IPS-NIHi7 (cell line): ENCODE results near the gene PLA2G4D.

Experiments
- DNase-seq: peaks from one replicate; pipeline ENCODE4 v3.0.0; 2012; ENCODE audit warnings: mixed read lengths; ENCODE audit errors: extremely low spot score

Gene PLA2G4D

GRCh38 chr15:42073418-42073817 lies 20.9 kb downstream of the PLA2G4D start:
- DNase-seq, result no peak

GRCh38 chr15:42072141-42072685 lies 22.1 kb downstream of the PLA2G4D start:
- DNase-seq, result no peak

DNA sequence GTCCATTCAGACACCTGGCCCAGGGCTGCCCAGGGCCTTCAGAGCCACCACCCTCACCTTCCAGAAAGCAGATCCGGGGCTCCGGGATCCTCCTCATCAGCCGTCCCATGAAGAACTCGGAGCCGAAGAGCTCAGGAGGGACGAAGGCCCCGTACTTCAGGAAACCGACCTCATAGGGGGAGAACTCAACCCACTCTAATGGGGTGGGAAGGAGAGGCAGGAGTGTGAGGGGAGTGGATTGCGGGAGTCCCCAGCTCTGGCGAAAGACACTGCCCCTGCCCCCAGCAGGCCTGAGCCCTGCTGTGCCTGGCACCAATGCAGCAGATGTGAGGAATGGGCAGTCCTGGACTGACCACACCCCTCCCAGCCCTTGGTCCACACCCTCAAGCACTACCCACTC lies 22.6 kb downstream of the PLA2G4D start:
- no peak for DNase-seq

DNA sequence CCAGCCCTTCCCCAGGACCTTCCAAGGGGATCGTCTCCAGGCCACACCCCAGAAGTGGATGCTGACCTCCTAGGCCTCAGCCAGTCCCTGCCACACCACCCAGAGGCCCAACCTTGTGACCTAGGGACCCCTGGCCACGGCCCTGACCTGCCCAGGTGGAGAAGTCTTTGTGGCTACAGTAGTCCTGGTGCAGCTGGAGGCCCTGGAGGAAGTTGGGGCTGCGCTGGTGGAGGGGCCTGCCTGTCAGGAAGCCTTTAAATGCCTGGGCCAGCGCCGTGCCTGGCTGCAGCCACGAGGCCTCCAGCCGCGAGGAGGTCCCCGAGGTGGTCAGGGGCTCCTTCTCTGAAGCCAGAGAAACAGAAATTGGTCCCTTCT lies 23.4 kb downstream of the PLA2G4D start:
- DNase-seq, result no peak

DNA sequence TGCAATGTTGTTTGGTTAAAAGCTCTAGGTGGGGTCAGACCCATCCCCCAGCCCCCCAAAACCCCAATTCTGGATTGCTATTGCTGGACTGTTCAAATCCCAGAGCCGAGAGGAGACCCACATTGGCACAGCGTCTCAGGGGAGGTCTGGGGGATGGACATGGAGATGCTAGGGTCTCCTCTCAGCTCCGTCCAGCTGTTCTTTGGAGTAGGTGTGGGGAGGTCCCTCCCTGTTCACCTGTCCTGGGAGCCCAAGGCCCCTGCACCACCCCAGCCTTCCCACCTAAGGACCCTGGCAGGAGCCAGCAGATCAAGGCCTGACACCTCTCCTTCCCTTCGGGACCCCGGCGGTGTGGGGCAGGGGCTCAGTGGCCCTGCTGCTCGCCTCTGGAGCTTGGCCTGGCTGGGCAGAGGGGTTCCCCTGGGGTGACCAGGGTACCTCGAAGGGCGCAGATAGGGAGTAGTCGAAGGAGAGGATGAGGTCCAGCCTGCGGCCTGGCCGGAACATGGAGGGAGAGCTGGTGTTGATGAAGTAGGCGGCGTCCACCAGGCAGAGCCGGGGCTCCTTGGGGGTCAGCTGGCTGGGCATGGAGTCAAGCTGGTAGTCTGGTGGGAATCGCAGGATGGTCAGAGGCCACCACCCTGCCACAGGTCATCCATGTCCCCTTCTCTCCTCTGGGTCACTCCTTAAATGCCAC lies 23.9 kb downstream of the PLA2G4D start:
- DNase-seq, result no peak

DNA sequence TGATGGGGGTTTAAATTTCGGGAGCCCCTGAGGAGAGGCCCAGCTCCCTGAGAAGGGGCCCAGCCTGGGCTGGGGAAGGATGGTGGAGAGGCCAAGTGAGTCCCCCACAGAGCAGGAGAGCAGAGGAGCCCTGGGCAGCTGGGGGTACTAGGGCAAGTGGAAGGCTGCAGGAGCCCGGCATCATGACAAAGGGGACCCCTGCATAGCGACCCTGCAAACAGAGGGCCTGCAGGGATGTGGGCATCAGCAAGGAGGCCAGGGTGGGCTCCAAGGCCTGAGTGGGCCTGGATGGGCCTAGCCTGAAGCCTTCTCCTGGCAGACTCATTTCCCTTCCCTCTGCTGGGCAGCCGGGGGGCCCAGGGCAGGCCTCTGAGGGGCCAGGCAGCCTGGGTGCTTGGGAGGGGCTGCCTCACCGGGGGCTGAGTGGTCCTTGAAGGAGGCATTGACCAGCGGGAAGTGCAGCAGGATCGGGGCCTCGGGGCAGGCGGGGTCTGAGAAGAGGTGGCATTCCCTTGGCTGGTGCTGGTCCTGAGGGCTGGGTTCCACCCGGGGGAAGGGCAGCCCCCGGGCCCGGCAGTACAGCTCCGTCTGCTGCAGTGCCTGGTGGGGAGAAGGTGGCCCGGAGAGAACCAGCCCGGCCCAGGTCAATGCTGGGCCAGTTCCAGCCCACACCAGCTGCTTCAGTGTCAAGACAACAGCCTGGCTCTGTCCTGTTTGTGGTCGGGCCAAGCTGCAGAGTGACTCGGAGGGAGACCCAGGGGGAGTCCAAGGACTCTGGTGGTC lies 24.7 kb downstream of the PLA2G4D start:
- no peak for DNase-seq

GRCh38 chr15:42069025-42069424 lies 25.3 kb downstream of the PLA2G4D start:
- peak; percentile 41 for DNase-seq

DNA sequence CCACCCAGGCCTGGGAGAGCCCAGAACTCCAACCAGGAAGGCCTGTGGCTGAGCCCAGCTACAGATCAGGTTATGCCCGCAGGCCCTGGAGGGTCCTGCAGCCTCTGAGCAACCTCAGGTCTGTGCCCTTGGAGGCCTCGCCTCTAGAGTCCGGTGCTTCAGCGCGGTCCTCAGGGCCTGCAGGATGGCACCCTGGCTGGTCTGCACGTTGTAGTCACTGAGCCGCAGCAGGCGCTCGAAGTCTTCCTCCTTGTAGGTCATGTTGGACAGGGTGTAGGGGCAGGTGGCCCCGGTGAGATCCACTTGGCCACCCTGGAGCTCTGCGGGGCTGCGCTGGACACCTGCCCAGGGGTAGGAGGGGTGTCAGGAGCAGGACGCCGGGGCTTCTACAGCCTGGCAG lies 25.8 kb downstream of the PLA2G4D start:
- DNase-seq, result no peak

DNA sequence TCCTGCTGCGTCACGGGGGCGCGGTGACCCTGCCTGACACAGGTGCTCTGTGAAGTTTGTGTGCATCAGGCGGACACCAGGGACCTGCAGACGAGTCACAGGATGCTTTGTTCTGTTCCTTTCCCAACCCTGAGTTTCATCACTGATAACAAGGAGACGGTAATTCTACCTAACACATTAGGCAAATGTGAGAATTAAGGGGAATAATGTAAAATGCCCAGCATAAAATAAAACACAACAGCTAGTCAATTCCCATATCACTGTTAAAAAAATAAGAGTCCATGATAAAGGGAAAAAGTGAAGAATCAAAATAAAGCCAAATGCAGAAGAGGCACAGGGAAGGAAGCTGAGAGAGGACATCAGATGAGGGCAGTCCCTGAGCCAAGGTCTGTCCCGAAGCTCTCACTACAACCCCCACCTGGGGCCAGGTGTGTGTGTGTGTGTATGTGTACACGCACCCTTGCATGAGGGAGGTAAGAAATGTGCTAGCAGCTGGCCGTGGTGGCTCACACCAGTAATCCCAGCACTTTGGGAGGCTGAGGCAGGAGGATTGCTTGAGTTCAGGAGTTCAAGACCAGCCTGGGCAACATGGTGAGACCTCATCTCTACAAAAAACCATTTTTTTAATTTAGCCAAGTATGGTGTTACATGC lies 27.5 kb downstream of the PLA2G4D start:
- no peak for DNase-seq

DNA sequence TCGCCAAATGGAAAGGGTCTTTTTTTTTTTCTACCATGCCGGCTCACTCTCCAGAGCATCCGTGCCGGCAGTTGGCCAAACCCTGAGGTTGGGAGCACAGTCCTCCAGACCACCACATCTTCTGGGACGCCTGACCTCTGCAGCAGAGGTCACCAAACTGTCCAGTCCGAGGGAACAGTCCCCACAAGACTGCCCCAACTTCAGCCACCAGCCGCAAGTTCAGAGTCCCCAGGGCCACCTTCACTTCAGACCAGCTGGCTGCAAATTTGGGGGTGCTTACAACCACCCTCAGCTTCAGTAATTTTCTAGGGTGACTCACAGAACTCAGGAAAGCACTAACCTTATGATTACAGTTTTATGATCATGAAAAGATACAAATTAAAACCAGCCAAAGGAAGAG lies 28.9 kb downstream of the PLA2G4D start:
- no peak for DNase-seq

DNA sequence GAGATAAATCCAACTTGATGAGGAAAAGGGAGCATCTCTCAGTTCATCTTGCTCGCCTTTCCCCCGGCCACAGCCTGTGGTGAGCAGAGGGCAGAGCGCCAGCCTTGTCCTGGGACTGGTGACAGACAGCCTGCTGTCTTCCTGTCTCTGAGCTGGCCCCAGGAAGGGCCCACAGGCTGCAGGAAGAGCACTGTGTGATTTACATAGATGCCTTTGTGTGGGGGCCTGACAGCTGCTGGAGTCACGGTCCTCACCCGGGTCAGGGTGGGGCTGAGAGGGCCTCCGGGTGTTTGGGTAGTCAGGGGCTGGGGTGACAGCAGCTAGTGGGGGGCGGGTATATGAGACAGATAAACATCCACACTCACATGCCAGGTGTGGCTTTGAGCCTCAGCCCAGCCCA lies 29.3 kb downstream of the PLA2G4D start:
- DNase-seq, result no peak

DNA sequence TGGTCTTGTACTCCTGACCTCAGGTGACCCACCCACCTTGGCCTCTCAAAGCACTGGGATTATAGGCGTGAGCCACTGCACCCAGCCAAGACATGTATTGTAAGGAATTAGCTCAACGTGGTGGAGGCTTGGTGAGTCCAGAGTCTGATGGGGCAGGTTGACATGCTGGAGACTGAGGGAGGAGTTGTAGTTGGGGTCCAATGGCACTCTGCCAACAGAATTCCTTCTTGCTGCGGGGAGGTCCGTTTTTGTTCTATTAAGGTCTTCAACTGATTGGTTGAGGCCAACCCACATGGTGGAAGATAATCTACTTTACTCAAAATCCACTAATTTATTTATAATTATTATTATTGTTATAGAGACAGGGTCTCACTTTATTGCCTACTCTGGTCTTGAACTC lies 30.1 kb downstream of the PLA2G4D start:
- no peak for DNase-seq

DNA sequence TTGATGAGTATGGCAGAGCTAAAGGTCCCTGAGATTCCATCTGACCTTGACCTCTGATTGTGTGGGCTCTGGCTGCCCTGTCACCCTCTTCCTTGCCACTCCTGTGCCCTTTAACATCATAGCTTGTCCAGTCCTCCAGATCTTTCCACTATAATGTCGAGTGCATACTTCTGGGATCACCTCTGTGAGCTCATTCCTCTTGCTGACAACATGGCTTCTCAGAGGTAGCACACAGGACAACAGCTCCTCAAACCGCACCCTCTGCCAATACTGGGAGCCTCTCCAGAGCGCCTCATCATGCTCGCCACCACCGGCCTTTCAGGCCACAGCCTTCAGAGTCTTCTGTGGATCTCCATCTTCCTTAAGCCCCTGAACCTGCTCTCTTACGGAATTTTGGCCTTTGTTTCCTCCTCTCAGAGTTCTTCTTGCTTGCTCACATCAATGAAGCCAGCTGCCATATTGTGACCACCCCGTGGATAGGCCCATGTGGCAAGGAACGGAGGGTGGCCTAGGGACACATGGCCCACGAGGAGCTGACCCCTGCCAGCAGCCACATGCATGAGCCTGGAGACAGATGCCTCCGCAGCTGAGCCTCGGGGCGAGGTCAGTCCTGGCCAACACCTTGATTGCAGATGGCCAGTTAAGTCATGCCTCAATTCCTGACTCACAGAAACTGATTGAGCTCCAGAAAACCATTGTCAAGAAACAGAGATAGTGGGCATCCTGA lies 31.1 kb downstream of the PLA2G4D start:
- DNase-seq, result no peak

DNA sequence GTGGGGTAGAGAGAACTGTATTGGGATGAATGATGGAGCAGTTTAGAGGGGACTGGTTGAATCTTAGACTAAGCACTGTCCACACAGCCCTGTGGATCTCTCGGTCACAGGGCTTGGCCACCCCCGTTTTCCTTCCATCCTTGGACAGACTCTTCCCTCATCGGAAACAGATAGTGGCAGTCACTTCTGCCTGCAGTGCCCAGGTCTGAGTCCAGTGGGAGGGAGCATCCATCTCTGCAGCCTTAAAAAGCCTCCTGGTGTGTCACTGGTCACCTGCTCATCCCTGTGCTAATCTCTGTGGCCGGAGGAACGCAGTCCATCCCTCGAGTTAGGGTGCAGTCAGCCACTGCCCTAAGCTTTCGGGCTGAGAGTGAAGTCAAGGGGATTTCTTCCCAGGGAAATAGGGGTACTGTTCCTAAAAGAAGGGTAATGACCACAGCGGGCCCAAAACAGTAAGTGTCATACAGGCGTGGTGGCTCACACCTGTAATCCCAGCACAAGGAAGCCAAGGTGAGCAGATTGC lies 32.0 kb downstream of the PLA2G4D start:
- DNase-seq, result no peak

DNA sequence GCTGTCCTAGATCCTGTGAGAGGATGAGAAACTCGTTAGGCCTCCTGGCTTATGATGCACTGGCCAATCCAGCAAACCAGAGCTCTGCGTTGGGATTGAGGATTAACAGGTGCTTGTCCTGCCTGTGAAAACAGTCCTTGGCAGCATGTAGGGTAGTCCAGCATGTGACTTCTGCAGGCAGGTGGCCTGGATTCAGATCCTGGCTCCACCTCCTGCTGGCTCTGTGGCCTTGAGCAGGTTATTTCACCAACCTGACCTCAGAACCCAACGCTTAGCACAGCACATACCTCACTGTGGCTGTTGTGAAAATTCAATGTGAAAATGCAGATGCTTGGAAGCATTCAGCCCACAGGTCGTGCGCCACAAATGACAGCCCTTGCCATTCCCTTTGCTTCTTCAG lies 33.6 kb downstream of the PLA2G4D start:
- DNase-seq, result no peak

- DNase-seq, result no peak
Measured at GRCh38 chr15:42060477-42060763, 33.9 kb downstream of the PLA2G4D start.

DNA sequence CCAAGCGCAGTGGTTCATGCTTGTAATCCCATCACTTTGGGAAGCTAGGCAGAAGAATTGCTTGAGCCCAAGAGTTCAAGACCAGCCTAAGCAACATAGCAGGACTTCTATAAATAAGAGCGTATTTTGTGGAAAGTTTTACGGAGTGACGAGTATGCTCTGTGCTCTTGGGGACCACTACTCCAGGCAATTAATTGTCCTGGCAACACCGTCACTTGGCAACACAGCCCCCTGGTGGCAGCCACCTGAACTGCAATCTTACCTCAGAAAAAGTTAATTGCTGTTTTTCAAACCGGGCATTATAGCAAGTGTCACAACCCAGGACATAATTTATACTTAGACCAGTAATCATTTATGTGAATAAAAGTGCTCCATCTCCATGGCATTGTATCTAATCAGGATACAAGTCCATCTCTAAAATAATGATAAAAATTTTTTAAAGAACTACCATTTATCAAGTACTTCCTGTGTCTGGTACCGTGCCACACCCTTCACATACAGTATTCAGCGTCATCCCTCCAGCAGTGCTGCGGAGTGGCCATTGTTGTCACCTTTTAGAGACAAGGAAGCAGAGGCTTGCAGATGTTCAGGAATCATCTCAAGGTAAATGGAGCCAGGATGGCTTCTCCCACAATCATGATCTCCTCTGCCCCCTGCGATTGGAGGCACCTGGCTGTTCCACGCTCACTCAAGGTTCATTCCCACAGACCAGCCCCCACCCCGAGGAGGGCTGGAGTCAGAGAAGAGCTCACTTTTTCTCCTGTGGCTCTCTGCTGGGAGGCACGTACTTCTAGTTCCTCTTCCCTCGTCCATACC lies 34.5 kb downstream of the PLA2G4D start:
- DNase-seq, result peak; percentile 74

GRCh38 chr15:42058791-42059190 lies 35.6 kb downstream of the PLA2G4D start:
- DNase-seq, result no peak

GRCh38 chr15:42057799-42058646 lies 36.3 kb downstream of the PLA2G4D start:
- no peak for DNase-seq
